Measurements from ENCODE around the gene GVQW3. TPM values are rescaled to one million over a fixed set of nuclear protein-coding genes. Genes with fewer than 3 reads are reported as not detected.

The GVQW3 gene
- total RNA-seq, 1 donor, result 2.9 TPM

DNA sequence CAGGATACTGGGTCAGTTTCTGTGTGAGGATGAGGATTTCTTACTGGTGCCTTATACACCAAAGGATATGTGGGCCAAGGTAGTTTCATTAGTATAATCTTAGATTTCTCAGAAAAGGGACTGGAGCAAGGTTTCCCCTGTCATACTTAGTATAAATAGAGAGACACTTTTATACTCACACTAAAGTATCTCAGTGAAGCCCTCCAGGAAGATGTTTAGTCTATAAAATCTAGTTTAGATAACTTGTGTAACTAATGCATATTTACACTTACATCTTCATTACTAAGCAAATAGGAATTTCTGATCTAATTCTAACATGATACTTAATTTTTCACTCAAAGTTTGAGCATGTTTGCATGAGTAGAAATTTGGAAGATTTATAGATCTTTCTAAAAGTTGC, 74.8 kb downstream of the GVQW3 start:
- Histone ChIP-seq H3K4me3 (ENCODE audit: insufficient read depth, low read length) (no peak overlapping the region), H3K4me2 (ENCODE audit: insufficient read depth, low read length) (no peak overlapping the region), H3K36me3 (ENCODE audit: insufficient read depth, low read length) (peaks cover 11% of the 10 kb centered on the region), H3K79me2 (ENCODE audit: insufficient read depth, low read length) (no peaks in the 10 kb centered on the region), H3K27ac (ENCODE audit: low read depth, low read length) (no peak overlapping the region), H3K9me3 (ENCODE audit: low read depth, low read length) (no peaks in the 10 kb centered on the region), H3K27me3 (ENCODE audit: insufficient read depth, low read length) (no peaks in the 10 kb centered on the region), H3K4me1 (ENCODE audit: insufficient read depth, low read length) (peaks cover 4% of the 10 kb centered on the region), H4K20me1 (ENCODE audit: insufficient read depth, low read length) (no peaks in the 10 kb centered on the region), H2AFZ (ENCODE audit: low read length) (no peak overlapping the region)
- DNase-seq (ENCODE audit: insufficient read length, low spot score, missing footprints), result no peak
- TF ChIP-seq, protein P1, sequence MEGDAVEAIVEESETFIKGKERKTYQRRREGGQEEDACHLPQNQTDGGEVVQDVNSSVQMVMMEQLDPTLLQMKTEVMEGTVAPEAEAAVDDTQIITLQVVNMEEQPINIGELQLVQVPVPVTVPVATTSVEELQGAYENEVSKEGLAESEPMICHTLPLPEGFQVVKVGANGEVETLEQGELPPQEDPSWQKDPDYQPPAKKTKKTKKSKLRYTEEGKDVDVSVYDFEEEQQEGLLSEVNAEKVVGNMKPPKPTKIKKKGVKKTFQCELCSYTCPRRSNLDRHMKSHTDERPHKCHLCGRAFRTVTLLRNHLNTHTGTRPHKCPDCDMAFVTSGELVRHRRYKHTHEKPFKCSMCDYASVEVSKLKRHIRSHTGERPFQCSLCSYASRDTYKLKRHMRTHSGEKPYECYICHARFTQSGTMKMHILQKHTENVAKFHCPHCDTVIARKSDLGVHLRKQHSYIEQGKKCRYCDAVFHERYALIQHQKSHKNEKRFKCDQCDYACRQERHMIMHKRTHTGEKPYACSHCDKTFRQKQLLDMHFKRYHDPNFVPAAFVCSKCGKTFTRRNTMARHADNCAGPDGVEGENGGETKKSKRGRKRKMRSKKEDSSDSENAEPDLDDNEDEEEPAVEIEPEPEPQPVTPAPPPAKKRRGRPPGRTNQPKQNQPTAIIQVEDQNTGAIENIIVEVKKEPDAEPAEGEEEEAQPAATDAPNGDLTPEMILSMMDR (IDR thresholded peaks at IDR 0.05; ENCODE audit: extremely low read depth, low read depth, low read length), result no peak

DNA sequence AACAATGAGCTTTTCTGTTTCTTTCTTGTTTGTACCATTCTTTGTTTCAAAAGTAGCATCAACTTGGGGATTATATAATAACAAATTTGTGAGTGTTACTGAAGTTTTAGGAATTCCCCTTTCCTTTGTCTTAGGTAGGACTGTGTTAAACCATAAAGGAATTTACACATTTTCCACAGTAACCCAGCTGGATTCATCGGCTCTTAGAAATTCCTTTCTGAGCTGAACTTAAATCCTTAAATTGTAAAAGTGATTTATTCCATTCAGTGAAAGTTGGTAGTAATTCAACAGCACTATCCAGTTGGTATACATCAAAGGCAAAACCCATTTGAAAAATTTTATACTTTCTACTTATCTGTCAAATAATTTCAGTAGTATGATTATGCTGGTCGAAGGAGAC, 75.4 kb downstream of the GVQW3 start:
- H3K36me3 ChIP-seq (ENCODE audit: insufficient read depth, low read length), result peaks cover 11% of the 10 kb centered on the region
- H3K27ac ChIP-seq (ENCODE audit: low read depth, low read length), result no peak overlapping the region

More for the DNA sequence above, 75.4 kb downstream of the GVQW3 start:
- H3K4me3 ChIP-seq (ENCODE audit: insufficient read depth, low read length), result no peak overlapping the region
- no peaks in the 10 kb centered on the region for H3K9me3 ChIP-seq (ENCODE audit: low read depth, low read length)
- TF ChIP-seq, protein P1 (IDR thresholded peaks at IDR 0.05; ENCODE audit: extremely low read depth, low read depth, low read length), result no peak
- H2AFZ ChIP-seq (ENCODE audit: low read length), result no peak overlapping the region
- no peaks in the 10 kb centered on the region for H3K79me2 ChIP-seq (ENCODE audit: insufficient read depth, low read length)
- H4K20me1 ChIP-seq (ENCODE audit: insufficient read depth, low read length), result no peaks in the 10 kb centered on the region
- no peaks in the 10 kb centered on the region for H3K27me3 ChIP-seq (ENCODE audit: insufficient read depth, low read length)
- DNase-seq (ENCODE audit: insufficient read length, low spot score, missing footprints), result no peak
- no peak overlapping the region for H3K4me2 ChIP-seq (ENCODE audit: insufficient read depth, low read length)
- H3K4me1 ChIP-seq (ENCODE audit: insufficient read depth, low read length), result peaks cover 4% of the 10 kb centered on the region

Small RNA genes lying within 50 kb of the gene (small RNA-seq; reads per million reads assigned to genes)
- not detected for gene RF00019

Other genes with a start within 250 kb of the GVQW3 start
- under 0.01 and 0.36 TPM in 2 replicates for gene WNT11, start 174.8 kb upstream of the GVQW3 start, total RNA-seq
- gene THAP12, start 191 bp upstream of the GVQW3 start, total RNA-seq, result 44.5 and 47.7 TPM in 2 replicates
- gene EMSY, start 63.7 kb downstream of the GVQW3 start, total RNA-seq, result 17.4 and 20.3 TPM in 2 replicates